Activated CD4-positive, alpha-beta T cell treated with anti-CD3 and anti-CD28 coated beads for 36 hours (primary cell): Measurements from ENCODE around the gene P2RY14. TPM values are rescaled to one million over a fixed set of nuclear protein-coding genes. Genes with fewer than 3 reads are reported as not detected.

Experiments used
- ATAC-seq: fragments of 200-7000 bp; cut with Tn5 transposase; one replicate; pipeline ENCODE4 v1.10.0; 2021; ENCODE audit warnings: mild to moderate bottlenecking, moderate library complexity
- CTCF ChIA-PET: fragments of 350-600 bp; sonication (Branson Sonifier 250); formaldehyde crosslinking; loops from one replicate; lab custom pipeline; 2021; ENCODE audit warnings: antibody characterized with exemption; lab: Charles Lee
- POLR2A ChIA-PET: fragments of 350-600 bp; sonication (Branson Sonifier 250); formaldehyde crosslinking; loops from one replicate; lab custom pipeline; 2021; ENCODE audit warnings: antibody characterized with exemption, inconsistent platforms; lab: Charles Lee
- DNase-seq: peaks from one replicate; pipeline ENCODE4 v3.0.0-alpha.2; 2020
- H3K27ac Mint-ChIP-seq: one replicate; pipeline ENCODE4 v1.8.0; 2021; ENCODE audit warnings: mixed read lengths
- H3K27me3 Mint-ChIP-seq: one replicate; pipeline ENCODE4 v1.8.0; 2021; ENCODE audit warnings: mixed read lengths
- H3K36me3 Mint-ChIP-seq: one replicate; pipeline ENCODE4 v1.8.0; 2021; ENCODE audit warnings: low read depth, mixed read lengths
- H3K4me1 Mint-ChIP-seq: one replicate; pipeline ENCODE4 v1.8.0; 2021; ENCODE audit warnings: mixed read lengths
- H3K4me3 Mint-ChIP-seq: one replicate; pipeline ENCODE4 v1.8.0; 2021; ENCODE audit warnings: mild to moderate bottlenecking, moderate library complexity, mixed read lengths
- H3K9me3 Mint-ChIP-seq: one replicate; pipeline ENCODE4 v1.8.0; 2021; ENCODE audit warnings: low read depth, mixed read lengths
- intact Hi-C, 2 experiments: fragments of 100-400 bp; cut with DNase I in 1 of 2; cut with micrococcal nuclease in 1 of 2; formaldehyde crosslinking; loops; one replicate each; pipeline versions ENCODE4 v1.14.2 to v1.15.1; 2022 to 2024; cut with DNase I, micrococcal nuclease
- total RNA-seq, 2 experiments: library from RNA; stranded (reverse); gene quantifications; one replicate each; pipeline ENCODE4 v1.2.3, GENCODE V29; 2021

Gene P2RY14
- total RNA-seq, 2 experiments from 2014 or later, result 0.16 to 0.25 TPM

GRCh38 chr3:151283907-151284461 lies 5.6 kb upstream of the P2RY14 start:
- H3K36me3 Mint-ChIP-seq, result no peaks in the 10 kb centered on the region
- no peak overlapping the region for H3K4me3 Mint-ChIP-seq
- peaks cover 19% of the 10 kb centered on the region for H3K4me1 Mint-ChIP-seq
- no peak overlapping the region for H3K27ac Mint-ChIP-seq
- intact Hi-C loops, result loop anchor here (1.0 to 5.0 kb wide), 10 partner anchors 21 to 553 kb away; partner anchors contain the start of gene GPR87 (in 2 of the 2)
- DNase-seq (peak; percentile 53), ATAC-seq (peak; percentile 70)
- H3K9me3 Mint-ChIP-seq, result no peaks in the 10 kb centered on the region
- ChIA-PET POLR2A (interaction anchor here (0.6 kb wide), 1 partner anchor 81 kb away, joined by 6 read pairs; the partner anchor contains the start of gene GPR171), CTCF (interaction anchor here (0.7 to 6.6 kb wide), 13 partner anchors 9 to 184 kb away, joined by 3 to 62 read pairs (median 4); no protein-coding TSS in a partner anchor)
- H3K27me3 Mint-ChIP-seq, result no peaks in the 10 kb centered on the region

- ATAC-seq (no peak), DNase-seq (no peak)
- intact Hi-C loops, result loop anchor here (1.0 to 5.0 kb wide), 8 partner anchors 33 to 554 kb away; partner anchors contain the start of gene GPR87 (in 1 of the 2)
- no peaks in the 10 kb centered on the region for H3K9me3 Mint-ChIP-seq
- no peak overlapping the region for H3K4me3 Mint-ChIP-seq
- H3K36me3 Mint-ChIP-seq, result no peaks in the 10 kb centered on the region
- H3K4me1 Mint-ChIP-seq, result peaks cover 25% of the 10 kb centered on the region
- POLR2A ChIA-PET, result no interaction called here
- CTCF ChIA-PET, result interaction anchor here (1.0 to 9.2 kb wide), 10 partner anchors 9 to 118 kb away, joined by 3 to 124 read pairs (median 4); partner anchors contain the start of gene GPR171
- peak overlapping the region; percentile 29 for H3K27ac Mint-ChIP-seq
- no peaks in the 10 kb centered on the region for H3K27me3 Mint-ChIP-seq
Measured at GRCh38 chr3:151283387-151283786, 5.0 kb upstream of the P2RY14 start.

- H3K27ac Mint-ChIP-seq, result no peak overlapping the region
- H3K4me3 Mint-ChIP-seq, result no peak overlapping the region
- intact Hi-C loops, result loop anchor here (1.0 to 5.0 kb wide), 8 partner anchors 34 to 554 kb away; partner anchors contain the start of gene GPR87 (in 1 of the 2)
- H3K4me1 Mint-ChIP-seq, result peaks cover 29% of the 10 kb centered on the region
- H3K9me3 Mint-ChIP-seq, result no peaks in the 10 kb centered on the region
- H3K36me3 Mint-ChIP-seq, result no peaks in the 10 kb centered on the region
- ATAC-seq (peak; percentile 57), DNase-seq (no peak)
- ChIA-PET POLR2A (no interaction called here), CTCF (interaction anchor here (0.8 to 9.2 kb wide), 20 partner anchors 15 to 636 kb away, joined by 3 to 124 read pairs (median 4); partner anchors contain the start of gene GPR171)
- no peaks in the 10 kb centered on the region for H3K27me3 Mint-ChIP-seq
Measured at GRCh38 chr3:151282921-151283320, 4.6 kb upstream of the P2RY14 start.

- ChIA-PET POLR2A (no interaction called here), CTCF (interaction anchor here (0.6 to 9.2 kb wide), 19 partner anchors 14 to 637 kb away, joined by 3 to 124 read pairs (median 4); partner anchors contain the start of gene GPR171)
- Mint-ChIP-seq H3K4me3 (no peak overlapping the region), H3K4me1 (peaks cover 34% of the 10 kb centered on the region), H3K27me3 (no peaks in the 10 kb centered on the region), H3K27ac (no peak overlapping the region), H3K36me3 (no peaks in the 10 kb centered on the region), H3K9me3 (no peaks in the 10 kb centered on the region)
- DNase-seq (no peak), ATAC-seq (no peak)
- intact Hi-C loops, result loop anchor here (2.0 to 5.0 kb wide), 5 partner anchors 35 to 556 kb away; partner anchors contain the start of gene GPR87 (in 1 of the 2)
Measured at GRCh38 chr3:151281671-151282324, 3.5 kb upstream of the P2RY14 start.

- intact Hi-C loops, result no loop called here
- ATAC-seq, result peak; percentile 62
- ChIA-PET POLR2A (no interaction called here), CTCF (interaction anchor here (0.9 to 9.2 kb wide), 4 partner anchors 12 to 109 kb away, joined by 3 to 124 read pairs (median 4); no protein-coding TSS in a partner anchor)
- Mint-ChIP-seq H3K4me1 (peaks cover 31% of the 10 kb centered on the region), H3K9me3 (no peaks in the 10 kb centered on the region), H3K27me3 (no peaks in the 10 kb centered on the region), H3K27ac (peak overlapping the region; percentile 56), H3K36me3 (no peaks in the 10 kb centered on the region), H3K4me3 (no peak overlapping the region)
- DNase-seq, result peak; percentile 48
Measured at GRCh38 chr3:151276687-151277042, 1.7 kb downstream of the P2RY14 start.

- Mint-ChIP-seq H3K4me1 (peaks cover 31% of the 10 kb centered on the region), H3K9me3 (no peaks in the 10 kb centered on the region), H3K27me3 (no peaks in the 10 kb centered on the region), H3K27ac (peak overlapping the region; percentile 56), H3K4me3 (no peak overlapping the region), H3K36me3 (no peaks in the 10 kb centered on the region)
- intact Hi-C loops, result no loop called here
- ChIA-PET CTCF (interaction anchor here (0.9 to 9.2 kb wide), 6 partner anchors 12 to 109 kb away, joined by 3 to 124 read pairs (median 4); no protein-coding TSS in a partner anchor), POLR2A (no interaction called here)
- DNase-seq, result no peak
- ATAC-seq, result peak; percentile 11
Measured at GRCh38 chr3:151276038-151276686, 2.2 kb downstream of the P2RY14 start.

GRCh38 chr3:151275091-151275490 lies 3.3 kb downstream of the P2RY14 start:
- Mint-ChIP-seq H3K4me1 (peaks cover 33% of the 10 kb centered on the region), H3K9me3 (no peaks in the 10 kb centered on the region), H3K27ac (no peak overlapping the region), H3K4me3 (no peak overlapping the region), H3K36me3 (no peaks in the 10 kb centered on the region), H3K27me3 (no peaks in the 10 kb centered on the region)
- DNase-seq (no peak), ATAC-seq (no peak)
- ChIA-PET CTCF (interaction anchor here (0.6 to 9.2 kb wide), 6 partner anchors 38 to 108 kb away, joined by 3 to 124 read pairs (median 4); no protein-coding TSS in a partner anchor), POLR2A (no interaction called here)
- intact Hi-C loops, result no loop called here

GRCh38 chr3:151269631-151270030 lies 8.7 kb downstream of the P2RY14 start:
- Mint-ChIP-seq H3K27me3 (no peaks in the 10 kb centered on the region), H3K4me1 (peaks cover 11% of the 10 kb centered on the region), H3K9me3 (no peaks in the 10 kb centered on the region), H3K27ac (no peak overlapping the region), H3K4me3 (no peak overlapping the region), H3K36me3 (no peaks in the 10 kb centered on the region)
- DNase-seq (no peak), ATAC-seq (no peak)
- ChIA-PET POLR2A (no interaction called here), CTCF (no interaction called here)
- intact Hi-C loops, result no loop called here

- ChIA-PET POLR2A (interaction anchor here (0.8 to 1.0 kb wide), 2 partner anchors 10 to 11 kb away, joined by 3 read pairs; partner anchors contain the start of gene P2RY14), CTCF (interaction anchor here (0.6 to 2.8 kb wide), 12 partner anchors 10 to 364 kb away, joined by 3 to 25 read pairs (median 5); partner anchors contain the start of gene P2RY14)
- Mint-ChIP-seq H3K9me3 (no peaks in the 10 kb centered on the region), H3K36me3 (no peaks in the 10 kb centered on the region), H3K4me1 (peaks cover 11% of the 10 kb centered on the region), H3K27ac (peak overlapping the region; percentile 53), H3K27me3 (no peaks in the 10 kb centered on the region), H3K4me3 (peak overlapping the region; percentile 13)
- intact Hi-C loops, result loop anchor here in 1 of 2 experiments (1.0 kb wide), 1 partner anchor 37 kb away; no protein-coding TSS in a partner anchor
- peak; percentile 56 for DNase-seq
- peak; percentile 86 for ATAC-seq
Measured at GRCh38 chr3:151268267-151269235, 9.8 kb downstream of the P2RY14 start.

- intact Hi-C loops, result no loop called here
- Mint-ChIP-seq H3K27me3 (no peaks in the 10 kb centered on the region), H3K9me3 (no peaks in the 10 kb centered on the region), H3K4me1 (peaks cover 11% of the 10 kb centered on the region), H3K36me3 (no peaks in the 10 kb centered on the region), H3K4me3 (no peak overlapping the region), H3K27ac (no peak overlapping the region)
- no peak for DNase-seq
- CTCF ChIA-PET, result interaction anchor here (0.6 to 2.8 kb wide), 9 partner anchors 12 to 572 kb away, joined by 3 to 25 read pairs (median 6); partner anchors contain the start of gene P2RY14
- no peak for ATAC-seq
- POLR2A ChIA-PET, result no interaction called here
Measured at GRCh38 chr3:151267066-151267465, 11.3 kb downstream of the P2RY14 start.
